HEK293 (cell line): ENCODE measurements around the gene PAQR8.

ENCODE experiments used
- CTCF ChIA-PET: fragments of 350-600 bp; formaldehyde crosslinking; extraction: SDS; loops from one replicate; lab custom pipeline; 2021; ENCODE audit warnings: antibody characterized with exemption; lab: Yijun Ruan, JAX
- POLR2A ChIA-PET: fragments of 300-600 bp; formaldehyde crosslinking; extraction: SDS; loops from one replicate; lab custom pipeline; 2020; ENCODE audit warnings: antibody characterized with exemption, inconsistent platforms; lab: Yijun Ruan, JAX
- H3K27ac ChIP-seq: fragments of 200-500 bp; sonication (Bioruptor generic); 2 replicates; pipeline ENCODE4 v1.5.1; 2014; ENCODE audit warnings: low read depth, low read length, control low read depth, inconsistent platforms; ENCODE audit errors: extremely low read depth
- H3K36me3 ChIP-seq, 2 experiments: fragments of 200-500 bp in 1 of 2; sonication (Bioruptor generic) in 1 of 2; 1 replicate in 1 of 2; 2 replicates in 1 of 2; pipeline ENCODE4 v1.5.1; 2014 to 2017; ENCODE audit warnings: inconsistent platforms in 2 of 2, low read length in 2 of 2; ENCODE audit not compliant: control insufficient read depth in 2 of 2, insufficient read depth in 1 of 2
- H3K4me1 ChIP-seq: fragments of 200-500 bp; sonication (Bioruptor generic); 2 replicates; pipeline ENCODE4 v1.5.1; 2014; ENCODE audit warnings: mild to moderate bottlenecking, low read length, inconsistent platforms; ENCODE audit not compliant: control insufficient read depth, insufficient read depth
- H3K4me3 ChIP-seq: 2 replicates; pipeline ENCODE4 v1.5.1; 2011; ENCODE audit warnings: low read depth, mild to moderate bottlenecking, control low read depth, low read length, moderate library complexity
- H3K9me3 ChIP-seq: fragments of 200-500 bp; sonication (Bioruptor generic); 2 replicates; pipeline ENCODE4 v1.5.1; 2014; ENCODE audit warnings: low read depth, low read length, inconsistent platforms; ENCODE audit not compliant: control insufficient read depth, insufficient read depth
- HOXA7 ChIP-seq: sonication (generic); formaldehyde crosslinking; IDR thresholded peaks from 2 replicates; pipeline ENCODE4 v1.8.1; 2022; ENCODE audit warnings: missing genetic modification reagents, borderline replicate concordance
- MEIS1 ChIP-seq: sonication (generic); formaldehyde crosslinking; IDR thresholded peaks from 2 replicates; pipeline ENCODE4 v1.8.1; 2022; ENCODE audit warnings: missing genetic modification reagents, mild to moderate bottlenecking, borderline replicate concordance
- OVOL3 ChIP-seq: fragments of 450-650 bp; formaldehyde crosslinking; IDR thresholded peaks from 2 replicates; pipeline ENCODE4 v1.5.1; 2016; ENCODE audit warnings: missing biosample characterization, missing genetic modification characterization
- PRDM1 ChIP-seq: fragments of 450-650 bp; formaldehyde crosslinking; IDR thresholded peaks from 2 replicates; pipeline ENCODE4; 2016; ENCODE audit warnings: missing biosample characterization, missing genetic modification characterization
- SP2 ChIP-seq: fragments of 450-650 bp; formaldehyde crosslinking; IDR thresholded peaks from 2 replicates; pipeline ENCODE4 v1.5.1; 2016; ENCODE audit warnings: missing biosample characterization, missing genetic modification characterization
- SP7 ChIP-seq: fragments of 450-650 bp; formaldehyde crosslinking; IDR thresholded peaks from 2 replicates; pipeline ENCODE4 v1.5.1; 2016; ENCODE audit warnings: missing biosample characterization, missing genetic modification characterization
- ZNF121 ChIP-seq: fragments of 450-650 bp; formaldehyde crosslinking; IDR thresholded peaks from 2 replicates; pipeline ENCODE4 v1.5.1; 2016; ENCODE audit warnings: missing biosample characterization, missing genetic modification characterization
- ZNF629 ChIP-seq: fragments of 450-650 bp; formaldehyde crosslinking; IDR thresholded peaks from 2 replicates; pipeline ENCODE4 v1.5.1; 2017; ENCODE audit warnings: missing biosample characterization, missing genetic modification characterization
- ZNF830 ChIP-seq: fragments of 450-650 bp; IDR thresholded peaks from 2 replicates; pipeline ENCODE4 v1.5.0; 2018; ENCODE audit warnings: missing biosample characterization, missing genetic modification characterization, low read depth, mild to moderate bottlenecking, moderate library complexity
- ZNF837 ChIP-seq: fragments of 450-650 bp; formaldehyde crosslinking; IDR thresholded peaks from 2 replicates; pipeline ENCODE4 v1.5.1; 2016; ENCODE audit warnings: missing biosample characterization, missing genetic modification characterization
- TF ChIP-seq, protein P1 (sequence below): fragments of 450-650 bp; formaldehyde crosslinking; IDR thresholded peaks from 2 replicates; pipeline ENCODE4 v1.5.1; 2017; ENCODE audit warnings: missing biosample characterization, mild to moderate bottlenecking, missing genetic modification characterization, moderate library complexity
- TF ChIP-seq, protein P2 (sequence below): fragments of 450-650 bp; formaldehyde crosslinking; IDR thresholded peaks from 2 replicates; pipeline ENCODE4; 2016; ENCODE audit warnings: missing biosample characterization, missing genetic modification characterization
- TF ChIP-seq, protein P3 (sequence below): fragments of 450-650 bp; formaldehyde crosslinking; IDR thresholded peaks from 2 replicates; pipeline ENCODE4 v1.5.1; 2016; ENCODE audit warnings: missing biosample characterization, missing genetic modification characterization, low read depth
- TF ChIP-seq, protein P4 (sequence below): fragments of 450-650 bp; formaldehyde crosslinking; optimal IDR thresholded peaks from 2 replicates; pipeline ENCODE3; 2016; ENCODE audit warnings: missing biosample characterization, mild to moderate bottlenecking, missing genetic modification characterization
- TF ChIP-seq, protein P5 (sequence below): fragments of 450-650 bp; formaldehyde crosslinking; IDR thresholded peaks from 2 replicates; pipeline ENCODE4 v1.5.1; 2017; ENCODE audit warnings: missing biosample characterization, missing genetic modification characterization
- TF ChIP-seq, protein P6 (sequence below): fragments of 450-650 bp; formaldehyde crosslinking; IDR thresholded peaks from 2 replicates; pipeline ENCODE4 v1.5.1; 2016; ENCODE audit warnings: missing biosample characterization, missing genetic modification characterization, borderline replicate concordance

Gene PAQR8

DNA sequence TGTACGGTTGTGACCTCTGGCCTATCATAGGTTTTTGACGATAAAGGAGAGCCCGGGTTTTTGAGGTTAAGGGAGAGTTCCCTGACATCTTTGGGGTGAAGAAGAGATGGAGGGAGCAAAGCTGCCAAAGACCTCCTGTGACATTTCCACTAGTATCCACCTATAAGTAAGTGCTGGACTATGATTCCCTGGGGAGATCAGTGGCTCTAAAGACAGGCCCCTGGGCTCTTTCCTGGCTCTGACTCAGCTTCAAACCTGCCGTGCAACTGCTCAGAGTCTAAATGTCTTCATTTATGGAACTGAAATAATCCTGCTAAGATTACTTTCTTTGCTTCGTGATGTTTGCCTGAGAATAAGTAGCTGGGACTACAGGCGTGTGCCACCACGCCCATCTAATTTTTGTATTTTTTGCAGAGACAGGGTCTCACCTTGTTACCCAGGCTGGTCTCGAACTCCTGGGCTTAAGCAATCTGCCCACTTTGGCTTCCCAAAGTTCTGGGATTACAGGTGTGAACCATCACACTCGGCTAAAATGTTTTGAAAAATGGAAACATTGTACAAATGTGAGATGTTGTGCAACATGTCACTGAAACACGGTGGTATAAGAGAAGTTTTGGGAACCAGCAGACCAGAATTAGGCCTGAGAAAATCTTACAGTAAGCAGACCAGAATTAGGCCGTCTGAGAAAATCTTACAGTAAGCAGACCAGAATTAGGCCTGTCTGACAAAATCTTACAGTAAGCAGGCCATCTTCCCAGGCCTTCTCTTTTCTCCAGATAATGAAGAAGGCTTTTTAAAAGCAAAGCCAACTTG is 1.1 kb upstream of the PAQR8 start:
- ChIA-PET CTCF (interaction anchor here (0.6 to 1.4 kb wide), 5 partner anchors 16 to 637 kb away, joined by 3 to 4 read pairs (median 3); no protein-coding TSS in a partner anchor), POLR2A (no interaction called here)
- H3K4me3 ChIP-seq = no peak overlapping the region
- no peaks in the 10 kb centered on the region for H3K36me3 ChIP-seq
- no peaks in the 10 kb centered on the region for H3K9me3 ChIP-seq
- H3K27ac ChIP-seq = no peak overlapping the region; the same call in 1 of the 2 replicates
- peaks cover 4% of the 10 kb centered on the region for H3K4me1 ChIP-seq
- TF ChIP-seq HOXA7 (CRISPR knock-in tag) = no peak
- TF ChIP-seq SP7 = 0 out of 2 replicates have a peak, but pooled peaks have one; percentile 12

DNA sequence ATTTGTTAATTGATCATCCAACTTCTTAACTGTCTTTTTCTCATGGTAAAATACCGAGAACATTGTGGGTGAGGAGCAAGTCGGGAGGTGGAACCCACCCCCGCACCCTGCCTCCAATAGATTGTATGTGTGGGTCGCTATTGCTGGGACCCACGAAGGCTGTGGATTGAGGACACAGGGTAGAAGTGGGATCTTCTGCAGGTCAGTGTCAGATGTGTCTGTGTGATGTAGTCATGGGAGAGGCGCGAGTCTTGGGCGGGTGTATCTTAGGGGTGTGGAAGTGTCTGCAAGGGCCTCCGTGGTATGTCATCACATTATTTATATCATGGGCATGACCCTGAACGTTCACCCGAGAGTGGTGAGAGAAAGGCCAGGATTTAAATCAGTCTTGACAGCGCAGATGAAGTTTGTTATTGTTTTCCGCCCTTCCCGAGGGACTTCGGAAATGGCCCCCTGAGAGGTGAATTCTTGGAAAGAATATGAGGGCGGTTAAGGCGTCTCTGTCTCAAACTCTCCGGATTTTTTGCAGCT is 472 bp upstream of the PAQR8 start:
- ChIA-PET CTCF (interaction anchor here (0.8 to 2.3 kb wide), 5 partner anchors 21 to 75 kb away, joined by 3 to 14 read pairs (median 5); no protein-coding TSS in a partner anchor), POLR2A (interaction anchor here (0.6 to 2.4 kb wide), 13 partner anchors 10 to 302 kb away, joined by 3 to 32 read pairs (median 4); partner anchors contain the start of gene MCM3)
- H3K4me1 ChIP-seq = peaks cover 4% of the 10 kb centered on the region
- no peaks in the 10 kb centered on the region for H3K36me3 ChIP-seq
- peak overlapping the region; percentile 82 for H3K27ac ChIP-seq
- H3K4me3 ChIP-seq = peak overlapping the region; percentile 81
- H3K9me3 ChIP-seq = no peaks in the 10 kb centered on the region
- TF ChIP-seq, protein P1, sequence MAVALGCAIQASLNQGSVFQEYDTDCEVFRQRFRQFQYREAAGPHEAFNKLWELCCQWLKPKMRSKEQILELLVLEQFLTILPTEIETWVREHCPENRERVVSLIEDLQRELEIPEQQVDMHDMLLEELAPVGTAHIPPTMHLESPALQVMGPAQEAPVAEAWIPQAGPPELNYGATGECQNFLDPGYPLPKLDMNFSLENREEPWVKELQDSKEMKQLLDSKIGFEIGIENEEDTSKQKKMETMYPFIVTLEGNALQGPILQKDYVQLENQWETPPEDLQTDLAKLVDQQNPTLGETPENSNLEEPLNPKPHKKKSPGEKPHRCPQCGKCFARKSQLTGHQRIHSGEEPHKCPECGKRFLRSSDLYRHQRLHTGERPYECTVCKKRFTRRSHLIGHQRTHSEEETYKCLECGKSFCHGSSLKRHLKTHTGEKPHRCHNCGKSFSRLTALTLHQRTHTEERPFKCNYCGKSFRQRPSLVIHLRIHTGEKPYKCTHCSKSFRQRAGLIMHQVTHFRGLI (tag by site-specific recombination) = no peak
- TF ChIP-seq, protein P2, sequence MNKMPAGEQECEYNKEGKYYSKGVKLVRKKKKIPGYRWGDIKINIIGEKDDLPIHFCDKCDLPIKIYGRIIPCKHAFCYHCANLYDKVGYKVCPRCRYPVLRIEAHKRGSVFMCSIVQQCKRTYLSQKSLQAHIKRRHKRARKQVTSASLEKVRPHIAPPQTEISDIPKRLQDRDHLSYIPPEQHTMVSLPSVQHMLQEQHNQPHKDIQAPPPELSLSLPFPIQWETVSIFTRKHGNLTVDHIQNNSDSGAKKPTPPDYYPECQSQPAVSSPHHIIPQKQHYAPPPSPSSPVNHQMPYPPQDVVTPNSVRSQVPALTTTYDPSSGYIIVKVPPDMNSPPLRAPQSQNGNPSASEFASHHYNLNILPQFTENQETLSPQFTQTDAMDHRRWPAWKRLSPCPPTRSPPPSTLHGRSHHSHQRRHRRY (tag by site-specific recombination) = no peak
- TF ChIP-seq, protein P3, sequence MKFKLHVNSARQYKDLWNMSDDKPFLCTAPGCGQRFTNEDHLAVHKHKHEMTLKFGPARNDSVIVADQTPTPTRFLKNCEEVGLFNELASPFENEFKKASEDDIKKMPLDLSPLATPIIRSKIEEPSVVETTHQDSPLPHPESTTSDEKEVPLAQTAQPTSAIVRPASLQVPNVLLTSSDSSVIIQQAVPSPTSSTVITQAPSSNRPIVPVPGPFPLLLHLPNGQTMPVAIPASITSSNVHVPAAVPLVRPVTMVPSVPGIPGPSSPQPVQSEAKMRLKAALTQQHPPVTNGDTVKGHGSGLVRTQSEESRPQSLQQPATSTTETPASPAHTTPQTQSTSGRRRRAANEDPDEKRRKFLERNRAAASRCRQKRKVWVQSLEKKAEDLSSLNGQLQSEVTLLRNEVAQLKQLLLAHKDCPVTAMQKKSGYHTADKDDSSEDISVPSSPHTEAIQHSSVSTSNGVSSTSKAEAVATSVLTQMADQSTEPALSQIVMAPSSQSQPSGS (tag by site-specific recombination) = peak; percentile 14; the same call in 1 of the 2 replicates
- 0 out of 2 replicates have a peak, but pooled peaks have one; percentile 10 for TF ChIP-seq PRDM1 (tag by site-specific recombination)
- no peak for TF ChIP-seq ZNF121
- TF ChIP-seq MEIS1 (CRISPR knock-in tag) = no peak
- TF ChIP-seq, protein P4, sequence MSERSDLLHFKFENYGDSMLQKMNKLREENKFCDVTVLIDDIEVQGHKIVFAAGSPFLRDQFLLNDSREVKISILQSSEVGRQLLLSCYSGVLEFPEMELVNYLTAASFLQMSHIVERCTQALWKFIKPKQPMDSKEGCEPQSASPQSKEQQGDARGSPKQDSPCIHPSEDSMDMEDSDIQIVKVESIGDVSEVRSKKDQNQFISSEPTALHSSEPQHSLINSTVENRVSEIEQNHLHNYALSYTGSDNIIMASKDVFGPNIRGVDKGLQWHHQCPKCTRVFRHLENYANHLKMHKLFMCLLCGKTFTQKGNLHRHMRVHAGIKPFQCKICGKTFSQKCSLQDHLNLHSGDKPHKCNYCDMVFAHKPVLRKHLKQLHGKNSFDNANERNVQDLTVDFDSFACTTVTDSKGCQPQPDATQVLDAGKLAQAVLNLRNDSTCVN = no peak
- no peak for TF ChIP-seq ZNF837 (tag by site-specific recombination)
- TF ChIP-seq, protein P5, sequence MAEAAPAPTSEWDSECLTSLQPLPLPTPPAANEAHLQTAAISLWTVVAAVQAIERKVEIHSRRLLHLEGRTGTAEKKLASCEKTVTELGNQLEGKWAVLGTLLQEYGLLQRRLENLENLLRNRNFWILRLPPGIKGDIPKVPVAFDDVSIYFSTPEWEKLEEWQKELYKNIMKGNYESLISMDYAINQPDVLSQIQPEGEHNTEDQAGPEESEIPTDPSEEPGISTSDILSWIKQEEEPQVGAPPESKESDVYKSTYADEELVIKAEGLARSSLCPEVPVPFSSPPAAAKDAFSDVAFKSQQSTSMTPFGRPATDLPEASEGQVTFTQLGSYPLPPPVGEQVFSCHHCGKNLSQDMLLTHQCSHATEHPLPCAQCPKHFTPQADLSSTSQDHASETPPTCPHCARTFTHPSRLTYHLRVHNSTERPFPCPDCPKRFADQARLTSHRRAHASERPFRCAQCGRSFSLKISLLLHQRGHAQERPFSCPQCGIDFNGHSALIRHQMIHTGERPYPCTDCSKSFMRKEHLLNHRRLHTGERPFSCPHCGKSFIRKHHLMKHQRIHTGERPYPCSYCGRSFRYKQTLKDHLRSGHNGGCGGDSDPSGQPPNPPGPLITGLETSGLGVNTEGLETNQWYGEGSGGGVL (tag by site-specific recombination) = no peak
- TF ChIP-seq, protein P6, sequence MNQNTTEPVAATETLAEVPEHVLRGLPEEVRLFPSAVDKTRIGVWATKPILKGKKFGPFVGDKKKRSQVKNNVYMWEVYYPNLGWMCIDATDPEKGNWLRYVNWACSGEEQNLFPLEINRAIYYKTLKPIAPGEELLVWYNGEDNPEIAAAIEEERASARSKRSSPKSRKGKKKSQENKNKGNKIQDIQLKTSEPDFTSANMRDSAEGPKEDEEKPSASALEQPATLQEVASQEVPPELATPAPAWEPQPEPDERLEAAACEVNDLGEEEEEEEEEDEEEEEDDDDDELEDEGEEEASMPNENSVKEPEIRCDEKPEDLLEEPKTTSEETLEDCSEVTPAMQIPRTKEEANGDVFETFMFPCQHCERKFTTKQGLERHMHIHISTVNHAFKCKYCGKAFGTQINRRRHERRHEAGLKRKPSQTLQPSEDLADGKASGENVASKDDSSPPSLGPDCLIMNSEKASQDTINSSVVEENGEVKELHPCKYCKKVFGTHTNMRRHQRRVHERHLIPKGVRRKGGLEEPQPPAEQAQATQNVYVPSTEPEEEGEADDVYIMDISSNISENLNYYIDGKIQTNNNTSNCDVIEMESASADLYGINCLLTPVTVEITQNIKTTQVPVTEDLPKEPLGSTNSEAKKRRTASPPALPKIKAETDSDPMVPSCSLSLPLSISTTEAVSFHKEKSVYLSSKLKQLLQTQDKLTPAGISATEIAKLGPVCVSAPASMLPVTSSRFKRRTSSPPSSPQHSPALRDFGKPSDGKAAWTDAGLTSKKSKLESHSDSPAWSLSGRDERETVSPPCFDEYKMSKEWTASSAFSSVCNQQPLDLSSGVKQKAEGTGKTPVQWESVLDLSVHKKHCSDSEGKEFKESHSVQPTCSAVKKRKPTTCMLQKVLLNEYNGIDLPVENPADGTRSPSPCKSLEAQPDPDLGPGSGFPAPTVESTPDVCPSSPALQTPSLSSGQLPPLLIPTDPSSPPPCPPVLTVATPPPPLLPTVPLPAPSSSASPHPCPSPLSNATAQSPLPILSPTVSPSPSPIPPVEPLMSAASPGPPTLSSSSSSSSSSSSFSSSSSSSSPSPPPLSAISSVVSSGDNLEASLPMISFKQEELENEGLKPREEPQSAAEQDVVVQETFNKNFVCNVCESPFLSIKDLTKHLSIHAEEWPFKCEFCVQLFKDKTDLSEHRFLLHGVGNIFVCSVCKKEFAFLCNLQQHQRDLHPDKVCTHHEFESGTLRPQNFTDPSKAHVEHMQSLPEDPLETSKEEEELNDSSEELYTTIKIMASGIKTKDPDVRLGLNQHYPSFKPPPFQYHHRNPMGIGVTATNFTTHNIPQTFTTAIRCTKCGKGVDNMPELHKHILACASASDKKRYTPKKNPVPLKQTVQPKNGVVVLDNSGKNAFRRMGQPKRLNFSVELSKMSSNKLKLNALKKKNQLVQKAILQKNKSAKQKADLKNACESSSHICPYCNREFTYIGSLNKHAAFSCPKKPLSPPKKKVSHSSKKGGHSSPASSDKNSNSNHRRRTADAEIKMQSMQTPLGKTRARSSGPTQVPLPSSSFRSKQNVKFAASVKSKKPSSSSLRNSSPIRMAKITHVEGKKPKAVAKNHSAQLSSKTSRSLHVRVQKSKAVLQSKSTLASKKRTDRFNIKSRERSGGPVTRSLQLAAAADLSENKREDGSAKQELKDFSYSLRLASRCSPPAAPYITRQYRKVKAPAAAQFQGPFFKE (tag by site-specific recombination) = no peak
- TF ChIP-seq ZNF830 (tag by site-specific recombination) = no peak
- peak; percentile 51; the same call in 1 of the 2 replicates for TF ChIP-seq ZNF629 (tag by site-specific recombination)
- TF ChIP-seq OVOL3 = no peak
- TF ChIP-seq SP2 = no peak; the same call in 1 of the 2 replicates
